Measurements from ENCODE around the gene ZC3H7B.
A peak's percentile ranks its signal among the peaks of the same experiment; 100 is the strongest.

The ZC3H7B gene

DNA sequence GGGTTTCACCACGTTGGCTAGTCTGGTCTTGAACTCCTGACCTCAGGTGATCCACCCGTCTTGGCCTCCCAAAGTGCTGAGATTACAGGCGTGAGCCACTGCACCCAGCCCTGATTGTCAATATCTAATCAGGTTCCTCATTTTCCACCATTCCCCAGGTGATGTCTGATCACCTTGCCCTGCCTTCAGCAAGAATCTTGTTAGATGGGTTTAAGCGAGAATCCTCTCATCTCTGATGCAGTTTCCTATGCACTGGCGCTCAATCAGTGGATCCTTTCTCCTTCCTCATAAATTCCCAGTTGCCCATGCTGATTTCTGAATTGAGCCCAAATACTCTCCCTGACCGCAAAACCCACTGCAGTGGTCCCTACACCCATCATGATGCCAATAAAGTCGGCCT is 664 bp upstream of the ZC3H7B start:
- DNase-seq (ENCODE audit: low read depth) = no peak
- TF ChIP-seq, protein P1, sequence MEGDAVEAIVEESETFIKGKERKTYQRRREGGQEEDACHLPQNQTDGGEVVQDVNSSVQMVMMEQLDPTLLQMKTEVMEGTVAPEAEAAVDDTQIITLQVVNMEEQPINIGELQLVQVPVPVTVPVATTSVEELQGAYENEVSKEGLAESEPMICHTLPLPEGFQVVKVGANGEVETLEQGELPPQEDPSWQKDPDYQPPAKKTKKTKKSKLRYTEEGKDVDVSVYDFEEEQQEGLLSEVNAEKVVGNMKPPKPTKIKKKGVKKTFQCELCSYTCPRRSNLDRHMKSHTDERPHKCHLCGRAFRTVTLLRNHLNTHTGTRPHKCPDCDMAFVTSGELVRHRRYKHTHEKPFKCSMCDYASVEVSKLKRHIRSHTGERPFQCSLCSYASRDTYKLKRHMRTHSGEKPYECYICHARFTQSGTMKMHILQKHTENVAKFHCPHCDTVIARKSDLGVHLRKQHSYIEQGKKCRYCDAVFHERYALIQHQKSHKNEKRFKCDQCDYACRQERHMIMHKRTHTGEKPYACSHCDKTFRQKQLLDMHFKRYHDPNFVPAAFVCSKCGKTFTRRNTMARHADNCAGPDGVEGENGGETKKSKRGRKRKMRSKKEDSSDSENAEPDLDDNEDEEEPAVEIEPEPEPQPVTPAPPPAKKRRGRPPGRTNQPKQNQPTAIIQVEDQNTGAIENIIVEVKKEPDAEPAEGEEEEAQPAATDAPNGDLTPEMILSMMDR (IDR thresholded peaks at IDR 0.05; ENCODE audit: control insufficient read depth, extremely low read depth, insufficient read depth) = no peak
- H3K4me3 ChIP-seq (ENCODE audit: low read depth, low read length) = peak overlapping the region; percentile 91

DNA sequence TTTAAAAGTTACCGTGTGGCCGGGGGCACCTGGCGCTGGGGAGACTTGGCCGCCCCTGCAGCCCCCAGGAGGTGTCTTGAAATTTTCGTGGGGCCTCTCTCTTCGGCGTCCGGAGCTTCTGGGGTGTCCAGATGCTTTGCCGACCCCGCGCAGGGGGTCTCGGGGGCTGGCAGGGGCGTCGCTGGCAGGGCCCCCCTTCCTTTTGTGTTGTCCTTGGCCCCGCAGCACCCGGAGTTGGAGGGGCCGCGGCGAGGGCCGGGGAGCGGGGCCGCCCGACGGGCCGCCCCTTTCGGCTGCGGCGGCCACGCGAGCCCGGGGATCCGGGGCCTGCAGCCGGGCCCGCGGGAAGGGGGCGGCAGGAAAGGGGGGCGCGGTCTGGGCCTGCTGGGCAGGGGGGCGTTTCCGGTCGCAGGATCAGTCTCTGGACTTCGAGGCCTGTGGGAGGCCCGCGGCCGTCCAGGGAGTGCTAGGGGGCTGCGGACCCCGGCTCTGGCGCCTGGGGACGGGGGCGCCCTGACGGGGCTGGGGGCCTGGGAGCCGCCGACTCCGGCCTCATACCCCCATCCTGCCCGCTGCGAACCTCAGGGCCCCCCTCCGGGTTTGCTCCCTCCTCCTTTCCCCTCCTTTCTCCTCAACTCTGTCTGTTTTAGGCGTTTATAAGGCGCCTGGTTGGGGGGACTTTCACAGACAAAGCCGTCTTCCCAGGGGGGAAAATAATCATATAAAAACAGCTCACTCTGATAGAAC is 869 bp downstream of the ZC3H7B start:
- no peak for DNase-seq (ENCODE audit: low read depth)

DNA sequence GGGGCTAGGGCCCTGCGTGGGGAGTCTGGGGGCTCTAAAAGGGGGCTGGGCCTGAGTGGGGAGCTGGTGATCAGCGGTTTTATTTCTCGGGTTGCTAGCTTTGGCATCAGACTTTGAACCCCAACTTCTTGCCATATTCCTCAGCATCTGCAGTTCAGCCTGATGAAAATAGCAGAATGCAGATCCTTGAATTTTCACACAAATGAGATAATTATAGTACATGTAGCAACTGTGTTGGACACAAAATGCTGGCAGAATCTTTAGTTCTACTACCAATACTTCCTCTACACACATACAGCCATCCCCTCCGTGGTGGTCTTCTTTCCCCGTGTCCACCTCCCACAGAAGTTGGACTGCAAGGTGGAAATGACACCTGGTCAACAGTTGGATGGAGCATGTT is 1.5 kb downstream of the ZC3H7B start:
- no peak for DNase-seq (ENCODE audit: low read depth)
- TF ChIP-seq, protein P1 (IDR thresholded peaks at IDR 0.05; ENCODE audit: control insufficient read depth, extremely low read depth, insufficient read depth) = no peak

More for the DNA sequence above, 869 bp downstream of the ZC3H7B start:
- TF ChIP-seq, protein P1 (IDR thresholded peaks at IDR 0.05; ENCODE audit: control insufficient read depth, extremely low read depth, insufficient read depth) = no peak
- H3K4me3 ChIP-seq (ENCODE audit: low read depth, low read length) = peak overlapping the region; percentile 91

DNA sequence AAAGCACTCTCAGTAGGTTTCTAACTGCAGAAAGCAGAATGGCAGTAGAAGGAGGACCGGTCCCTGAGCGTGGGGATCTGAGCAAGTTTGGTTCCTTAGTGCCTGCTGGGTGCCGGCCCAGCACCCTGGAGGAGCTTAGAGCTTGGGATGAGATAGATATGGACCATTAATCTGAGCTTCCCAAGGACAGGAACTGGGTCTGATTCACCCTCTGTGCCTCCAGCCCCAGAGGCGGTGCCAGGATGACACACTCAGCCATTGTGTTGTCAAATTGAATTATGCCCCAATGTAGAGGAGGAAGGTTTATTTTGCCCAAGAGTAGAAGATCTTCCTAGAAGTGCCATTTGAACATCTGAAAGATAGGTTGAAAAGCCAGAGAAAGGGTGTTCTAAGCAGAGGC is 4.3 kb downstream of the ZC3H7B start:
- TF ChIP-seq, protein P1 (IDR thresholded peaks at IDR 0.05; ENCODE audit: control insufficient read depth, extremely low read depth, insufficient read depth) = no peak
- H3K4me3 ChIP-seq (ENCODE audit: low read depth, low read length) = no peak overlapping the region
- DNase-seq (ENCODE audit: low read depth) = no peak

More for the DNA sequence above, 1.5 kb downstream of the ZC3H7B start:
- peak overlapping the region; percentile 91 for H3K4me3 ChIP-seq (ENCODE audit: low read depth, low read length)

DNA sequence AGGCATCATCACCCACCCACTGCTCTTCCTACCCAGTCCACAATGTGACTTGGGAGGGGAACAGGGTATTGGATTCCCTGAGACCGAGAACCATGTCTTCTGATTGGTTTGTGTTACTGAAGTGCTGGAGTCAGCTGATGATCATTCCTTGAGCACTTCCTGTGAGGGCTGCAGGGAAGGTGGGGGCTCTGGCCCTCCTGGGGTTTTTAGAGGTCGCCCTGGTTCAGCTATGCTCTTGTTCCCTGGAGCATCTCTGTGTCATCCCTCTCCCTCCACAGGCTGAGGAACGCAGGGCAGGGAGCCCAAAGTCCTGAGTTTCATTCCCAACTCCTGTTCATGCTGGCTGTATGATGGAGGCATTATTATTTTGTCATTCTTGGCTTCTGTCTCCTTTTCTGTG is 6.7 kb downstream of the ZC3H7B start:
- DNase-seq (ENCODE audit: low read depth) = no peak
- TF ChIP-seq, protein P1 (IDR thresholded peaks at IDR 0.05; ENCODE audit: control insufficient read depth, extremely low read depth, insufficient read depth) = no peak
- no peak overlapping the region for H3K4me3 ChIP-seq (ENCODE audit: low read depth, low read length)

DNA sequence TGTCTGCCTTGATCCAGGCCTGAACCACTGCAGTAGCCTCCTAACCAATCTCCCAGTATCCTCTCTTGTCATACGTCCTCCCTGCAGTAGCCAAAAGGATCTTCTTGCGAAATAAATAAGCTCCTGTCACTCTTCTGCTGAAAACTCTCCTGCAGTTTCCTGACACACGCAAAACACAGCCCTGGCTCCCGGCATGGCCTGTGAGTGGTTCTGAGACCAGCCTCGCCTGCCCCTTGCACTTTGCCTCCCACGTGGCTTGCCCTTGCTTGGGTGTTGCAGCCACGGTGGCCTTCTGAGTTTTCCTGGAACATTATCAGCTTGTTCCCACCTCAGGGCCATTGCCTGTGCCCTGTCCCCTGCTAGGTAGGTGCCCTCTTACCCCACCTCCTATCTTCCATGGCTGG is 7.2 kb downstream of the ZC3H7B start:
- TF ChIP-seq, protein P1 (IDR thresholded peaks at IDR 0.05; ENCODE audit: control insufficient read depth, extremely low read depth, insufficient read depth) = no peak
- DNase-seq (ENCODE audit: low read depth) = no peak
- H3K4me3 ChIP-seq (ENCODE audit: low read depth, low read length) = no peak overlapping the region

DNA sequence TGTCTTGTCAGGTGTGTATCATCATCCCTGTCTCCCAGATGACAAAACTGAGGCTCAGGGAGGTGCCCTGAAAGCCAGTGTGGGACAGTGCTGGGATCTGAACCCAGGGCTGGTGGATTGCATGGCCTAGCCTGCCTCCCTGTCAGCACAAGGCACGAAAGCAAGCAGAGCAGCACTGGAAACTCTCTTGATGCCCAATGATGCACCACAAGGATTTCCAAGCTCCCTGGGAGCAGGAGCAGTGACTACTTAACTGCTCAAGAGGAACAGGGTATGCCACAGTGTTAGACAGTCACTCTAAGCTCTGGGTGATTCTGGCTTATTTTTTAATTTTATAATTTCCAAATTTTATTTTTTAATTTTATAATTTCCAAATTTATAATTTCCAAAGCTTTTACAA is 9.0 kb downstream of the ZC3H7B start:
- TF ChIP-seq, protein P1 (IDR thresholded peaks at IDR 0.05; ENCODE audit: control insufficient read depth, extremely low read depth, insufficient read depth) = no peak
- no peak overlapping the region for H3K4me3 ChIP-seq (ENCODE audit: low read depth, low read length)
- no peak for DNase-seq (ENCODE audit: low read depth)
